Ramos (cell line): ENCODE results near the gene AADAC.
"Not testable (repeated sequence)": the region's sequence is repeated elsewhere in the genome, so short reads cannot be mapped to it uniquely, and the experiment has no call there.

Experiments used
- in situ Hi-C: fragments of 300-500 bp; cut with MboI; formaldehyde crosslinking; loops from one replicate; pipeline ENCODE4 v1.14.3; 2022; ENCODE audit warnings: low sequenced_read_pairs; ENCODE audit not compliant: unreplicated experiment

AADAC gene

DNA sequence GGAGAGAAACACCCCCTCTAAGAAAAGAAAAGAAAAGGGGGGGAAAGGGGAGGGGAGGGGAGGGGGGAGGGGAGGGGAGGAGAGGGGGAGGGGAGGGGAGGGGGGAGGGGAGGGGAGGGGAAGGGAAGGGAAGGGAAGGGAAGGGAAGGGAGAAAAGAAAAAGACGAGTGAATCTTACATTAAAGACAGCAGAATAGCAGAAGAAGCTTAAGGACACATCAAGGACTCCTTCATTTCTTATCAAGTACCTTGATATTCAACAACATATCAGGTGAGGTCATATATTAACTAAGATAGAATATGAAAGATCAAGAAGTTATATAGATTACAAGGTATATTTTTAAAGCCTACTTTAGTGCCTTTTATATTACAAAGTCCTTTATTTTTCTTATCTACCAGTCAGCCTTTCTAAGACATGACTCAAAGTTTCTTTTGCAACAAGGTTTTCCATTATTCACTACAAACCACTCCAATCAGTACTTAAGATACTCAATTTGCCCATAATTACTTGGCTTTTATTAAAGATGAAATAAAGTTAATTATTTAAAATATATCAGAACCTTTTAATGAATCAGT is 17.7 kb upstream of the AADAC start:
- in situ Hi-C loops = no loop called here

DNA sequence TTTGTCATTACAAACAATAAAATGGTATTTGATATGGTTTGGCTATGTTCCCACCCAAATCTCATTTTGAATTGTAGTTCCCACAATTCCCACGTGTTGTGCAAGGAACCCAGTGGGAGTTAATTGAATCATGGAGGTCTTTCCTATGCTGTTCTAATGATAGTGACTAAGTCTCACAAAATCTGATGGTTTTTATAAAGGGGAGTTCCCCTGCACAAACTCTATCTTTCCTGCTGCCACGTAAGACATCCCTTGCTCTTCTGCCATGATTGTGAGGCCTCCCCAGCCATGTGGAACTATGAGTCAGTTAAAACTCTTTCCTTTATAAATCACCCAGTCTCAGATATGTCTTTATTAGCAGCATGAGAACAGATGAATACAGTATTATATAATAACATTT is 15.4 kb upstream of the AADAC start:
- in situ Hi-C loops = no loop called here

DNA sequence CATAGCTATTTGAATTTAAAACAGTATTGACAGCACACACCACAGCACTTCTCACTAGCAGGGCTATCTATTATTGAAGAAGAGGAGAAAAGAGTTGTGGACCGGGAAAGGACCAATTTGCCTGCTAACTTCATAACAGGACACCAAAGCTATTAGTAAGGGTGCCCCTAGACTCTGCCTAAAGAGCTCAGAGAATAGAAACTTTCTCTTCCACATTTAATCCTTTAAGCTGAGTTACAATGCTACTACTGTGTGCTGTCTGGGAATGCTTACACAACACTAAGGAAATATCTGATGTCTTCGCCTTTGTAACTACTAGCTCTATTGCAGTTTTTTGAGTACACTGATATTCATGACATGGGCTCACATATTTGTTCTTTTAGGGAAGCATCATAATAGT is 13.5 kb upstream of the AADAC start:
- in situ Hi-C loops = no loop called here

DNA sequence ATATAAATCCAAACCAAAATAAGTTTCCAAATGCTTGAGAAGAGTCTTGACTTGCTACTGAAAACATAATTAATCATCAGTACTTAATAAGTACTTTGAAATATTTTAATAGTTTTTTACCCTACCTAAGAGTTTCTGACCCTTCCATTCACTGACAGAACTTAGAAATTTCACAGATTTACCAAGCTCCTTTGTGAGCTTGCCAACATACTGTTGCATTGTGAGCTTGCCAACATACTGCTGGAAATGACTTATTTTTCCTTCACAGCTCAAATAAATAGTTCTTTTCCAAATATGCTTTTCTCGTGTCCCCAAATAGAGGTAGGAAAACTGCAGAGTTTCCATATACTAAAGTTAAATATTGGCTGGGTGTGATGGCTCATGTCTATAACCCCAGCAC is 9.6 kb upstream of the AADAC start:
- in situ Hi-C loops = no loop called here

DNA sequence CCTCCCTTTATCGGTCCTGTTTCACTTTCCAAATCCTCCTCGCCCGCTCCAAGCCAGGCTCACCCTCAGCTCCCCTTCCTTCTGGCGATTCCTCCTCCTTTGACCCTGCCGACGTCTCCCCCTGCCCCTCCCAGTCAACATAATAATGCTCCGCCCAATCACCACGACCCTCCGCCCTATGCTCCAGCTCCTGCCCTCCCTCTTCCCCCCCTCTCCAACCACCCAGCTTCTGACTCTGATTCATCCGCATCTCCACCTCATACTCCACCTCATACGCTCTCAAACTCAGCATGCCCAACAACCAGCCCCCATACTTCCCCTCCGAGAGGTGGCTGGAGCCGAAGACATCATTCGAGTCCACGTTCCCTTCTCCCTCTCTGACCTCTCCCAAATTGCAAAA is 7.1 kb upstream of the AADAC start:
- in situ Hi-C loops = no loop called here

DNA sequence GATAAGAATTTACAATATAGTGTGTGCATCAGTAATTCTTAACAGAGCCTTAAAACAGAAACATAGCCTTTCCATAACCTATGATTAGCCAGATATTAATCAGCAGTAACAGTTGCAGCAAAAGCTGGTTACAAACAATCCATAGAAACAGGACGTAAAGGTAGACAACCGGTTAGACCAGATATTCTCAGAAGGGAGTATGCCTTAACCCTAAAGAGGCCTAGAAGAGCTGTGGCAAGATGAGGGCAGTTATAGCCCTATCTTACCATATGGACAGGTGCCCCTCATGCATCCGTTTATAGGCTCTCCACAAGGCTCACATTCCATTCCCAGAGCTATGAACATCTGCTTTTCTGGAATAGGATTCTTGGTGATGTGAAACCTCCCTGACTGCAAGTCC is 5.0 kb upstream of the AADAC start:
- in situ Hi-C loops = not testable (repeated sequence)

DNA sequence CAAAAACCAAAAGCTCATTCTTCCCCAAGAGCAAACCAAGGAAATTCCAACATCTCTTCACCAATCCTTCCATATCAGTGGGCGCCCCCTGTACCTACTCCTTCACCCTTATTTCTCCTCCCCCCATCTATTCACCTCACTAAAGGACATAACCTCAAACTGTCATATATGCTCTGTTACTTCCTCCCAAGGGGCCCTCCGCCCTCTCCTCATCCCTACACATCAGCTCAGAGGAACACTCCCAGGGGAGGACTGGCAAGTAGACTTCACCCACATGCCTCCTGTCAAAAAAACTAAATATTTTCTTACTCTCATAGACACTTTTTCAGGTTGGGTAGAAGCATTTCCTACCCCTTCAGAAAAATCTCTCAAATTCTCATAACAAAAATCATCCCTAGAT is 2.4 kb upstream of the AADAC start:
- in situ Hi-C loops = no loop called here

DNA sequence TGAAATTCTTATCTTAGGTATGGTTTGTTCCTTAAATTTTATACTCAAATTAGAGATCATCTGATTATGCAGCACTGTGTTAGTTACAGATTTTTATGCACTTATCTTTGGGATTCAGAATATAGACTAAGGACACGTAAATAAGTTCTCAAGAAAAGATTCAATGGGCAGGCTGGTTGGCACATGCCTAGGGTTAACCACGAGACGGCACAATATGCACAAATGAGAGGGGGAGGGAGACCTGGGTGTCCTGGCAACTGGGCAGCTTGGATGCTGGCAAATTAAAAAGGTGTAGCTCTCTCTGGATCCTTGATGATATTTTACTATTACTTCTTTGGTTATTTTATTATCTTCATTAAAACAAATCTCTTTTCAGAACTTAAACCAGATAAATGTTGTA is 672 bp downstream of the AADAC start:
- in situ Hi-C loops = no loop called here

DNA sequence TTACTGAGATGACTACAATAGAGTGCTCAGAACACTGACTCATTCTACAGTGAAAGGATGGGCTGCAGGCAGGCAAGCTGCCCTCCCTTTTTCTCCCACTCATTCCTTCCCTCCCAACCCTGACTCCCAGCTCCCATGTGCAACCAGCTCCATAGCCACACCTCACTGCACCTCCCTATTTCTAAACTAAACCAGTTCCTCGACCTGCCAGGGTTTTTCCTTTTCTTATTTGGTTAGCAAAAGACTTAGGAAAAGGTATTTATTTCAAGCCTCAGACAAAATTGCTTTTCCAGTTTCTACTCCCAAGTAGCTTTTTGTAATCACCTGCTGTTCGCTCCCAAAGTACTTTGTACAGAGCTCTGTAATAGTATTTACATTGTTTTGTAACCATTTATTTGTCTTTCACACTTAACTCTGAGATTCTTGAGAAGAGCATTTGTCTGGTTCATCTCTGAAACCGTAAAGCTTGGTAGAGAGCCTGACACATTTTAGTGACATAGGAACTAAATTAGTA is 2.2 kb downstream of the AADAC start:
- in situ Hi-C loops = no loop called here

DNA sequence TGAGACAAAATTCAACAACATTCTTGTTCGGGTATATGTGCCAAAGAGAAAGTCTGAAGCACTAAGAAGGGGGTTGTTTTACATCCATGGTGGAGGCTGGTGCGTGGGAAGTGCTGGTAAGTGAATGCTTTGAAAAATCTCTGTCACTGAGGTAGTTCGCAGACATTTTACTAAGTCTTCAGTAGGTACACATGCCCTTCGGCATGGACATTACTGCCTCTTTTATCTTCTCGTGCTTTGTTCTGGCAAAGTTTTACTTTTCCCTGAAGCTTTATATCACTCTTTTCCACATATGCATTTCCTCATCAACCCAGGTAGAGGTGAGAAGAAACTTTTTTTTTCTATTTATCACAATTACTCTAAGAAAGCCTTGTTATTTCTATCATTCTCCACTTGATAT is 3.6 kb downstream of the AADAC start:
- in situ Hi-C loops = no loop called here

DNA sequence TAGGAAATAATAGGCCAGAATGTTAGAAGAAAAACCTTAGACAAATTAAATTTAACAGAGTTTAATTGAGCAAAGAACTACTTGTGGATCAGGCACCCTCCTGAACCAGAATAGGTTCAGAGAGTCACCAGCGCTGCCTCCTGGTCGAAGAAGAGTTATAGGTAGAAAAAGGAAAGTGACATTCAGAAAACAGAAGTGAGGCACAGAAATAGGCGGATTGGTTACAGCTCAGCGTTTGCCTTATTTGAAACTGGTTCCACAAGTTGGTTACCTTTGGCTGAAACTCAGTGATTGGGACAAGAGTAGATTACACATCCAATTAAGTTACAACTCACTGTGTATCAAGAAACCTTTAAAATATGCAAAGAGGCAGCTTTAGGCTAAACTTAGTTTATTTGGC is 4.4 kb downstream of the AADAC start:
- in situ Hi-C loops = no loop called here

DNA sequence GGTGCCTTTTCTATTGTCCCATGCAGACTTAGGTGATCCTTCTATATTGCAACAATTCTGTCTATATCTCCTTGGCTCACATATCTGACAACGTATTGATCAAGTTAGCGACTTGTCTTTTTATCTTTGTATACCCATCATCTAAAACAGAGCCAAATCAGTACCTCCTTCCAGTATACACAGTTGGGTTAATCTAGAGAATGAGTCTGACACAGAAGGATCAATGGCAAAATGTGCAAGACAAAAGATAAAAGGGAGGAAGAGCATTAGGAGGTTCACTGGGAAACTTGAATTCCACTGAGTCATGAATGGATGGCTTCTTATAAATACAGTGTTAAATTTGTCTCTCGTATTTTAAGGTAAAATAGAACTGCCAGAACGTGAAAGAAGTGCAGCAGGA is 6.0 kb downstream of the AADAC start:
- in situ Hi-C loops = no loop called here

DNA sequence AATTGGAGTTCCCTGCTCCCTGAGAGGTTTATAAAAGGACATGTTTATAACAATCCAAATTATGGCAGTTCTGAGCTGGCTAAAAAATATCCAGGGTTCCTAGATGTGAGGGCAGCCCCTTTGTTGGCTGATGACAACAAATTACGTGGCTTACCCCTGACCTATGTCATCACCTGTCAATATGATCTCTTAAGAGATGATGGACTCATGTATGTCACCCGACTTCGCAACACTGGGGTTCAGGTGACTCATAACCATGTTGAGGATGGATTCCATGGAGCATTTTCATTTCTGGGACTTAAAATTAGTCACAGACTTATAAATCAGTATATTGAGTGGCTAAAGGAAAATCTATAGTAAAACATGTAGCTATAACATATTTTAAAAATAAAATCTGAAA is 13.9 kb downstream of the AADAC start:
- in situ Hi-C loops = loop anchor here (25.0 kb wide), 1 partner anchor 666 kb away; no protein-coding TSS in a partner anchor

DNA sequence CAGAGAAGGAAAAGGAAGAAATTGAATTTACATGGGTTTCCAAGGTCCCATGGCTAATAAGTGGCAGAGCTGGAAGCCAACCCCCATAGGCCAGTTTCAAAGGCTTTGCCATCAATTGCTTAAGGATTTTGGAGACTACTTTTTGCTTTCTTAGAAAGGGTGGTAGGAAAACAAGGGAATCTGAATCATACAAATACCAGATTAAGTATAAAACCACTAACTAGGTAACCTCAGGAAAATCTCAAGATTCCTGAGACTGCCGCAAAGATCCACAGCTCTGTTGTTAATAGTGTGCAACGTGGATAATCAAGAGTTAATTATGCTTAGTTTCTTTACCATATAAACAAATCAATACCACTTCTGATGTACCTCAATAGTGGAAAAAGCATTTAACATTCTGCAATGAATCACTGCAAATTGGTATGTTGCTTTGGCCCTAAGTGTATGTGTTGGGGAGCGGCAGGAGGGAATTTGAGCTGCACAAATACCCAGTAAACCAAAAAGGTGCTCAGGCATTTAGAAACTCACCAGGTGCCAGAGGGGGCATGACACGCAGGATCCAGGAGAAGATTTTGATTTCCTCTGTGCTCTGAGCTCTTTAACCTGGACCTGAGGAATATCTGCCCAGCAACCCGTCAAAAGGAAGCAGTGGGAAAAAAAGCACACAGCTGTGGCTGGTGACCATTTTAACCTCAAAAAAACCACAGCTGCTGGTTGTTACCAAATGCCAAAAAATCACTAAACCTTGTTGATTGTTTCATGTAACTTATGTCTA is 22.0 kb downstream of the AADAC start:
- in situ Hi-C loops = loop anchor here (25.0 kb wide), 1 partner anchor 674 kb away; no protein-coding TSS in a partner anchor

DNA sequence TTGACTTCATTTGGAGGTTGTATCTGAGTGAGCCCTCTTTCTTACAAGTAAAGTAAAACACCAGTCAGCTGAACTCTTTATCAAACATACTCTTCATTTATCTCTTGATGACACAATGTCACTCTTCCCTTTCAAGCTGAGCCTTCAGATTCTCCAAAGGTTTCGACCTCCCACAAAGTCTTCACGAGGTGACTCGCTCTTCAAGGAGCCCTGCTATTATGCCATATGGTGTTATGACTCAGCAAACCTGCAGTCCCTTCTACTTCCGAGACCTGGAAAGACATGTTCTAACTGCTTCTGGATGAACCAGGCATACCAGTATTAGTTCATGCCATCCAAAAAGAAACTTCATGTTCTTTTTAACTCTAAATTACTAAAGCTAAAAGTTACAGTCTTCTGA is 23.1 kb downstream of the AADAC start:
- in situ Hi-C loops = loop anchor here (25.0 kb wide), 1 partner anchor 675 kb away; no protein-coding TSS in a partner anchor

DNA sequence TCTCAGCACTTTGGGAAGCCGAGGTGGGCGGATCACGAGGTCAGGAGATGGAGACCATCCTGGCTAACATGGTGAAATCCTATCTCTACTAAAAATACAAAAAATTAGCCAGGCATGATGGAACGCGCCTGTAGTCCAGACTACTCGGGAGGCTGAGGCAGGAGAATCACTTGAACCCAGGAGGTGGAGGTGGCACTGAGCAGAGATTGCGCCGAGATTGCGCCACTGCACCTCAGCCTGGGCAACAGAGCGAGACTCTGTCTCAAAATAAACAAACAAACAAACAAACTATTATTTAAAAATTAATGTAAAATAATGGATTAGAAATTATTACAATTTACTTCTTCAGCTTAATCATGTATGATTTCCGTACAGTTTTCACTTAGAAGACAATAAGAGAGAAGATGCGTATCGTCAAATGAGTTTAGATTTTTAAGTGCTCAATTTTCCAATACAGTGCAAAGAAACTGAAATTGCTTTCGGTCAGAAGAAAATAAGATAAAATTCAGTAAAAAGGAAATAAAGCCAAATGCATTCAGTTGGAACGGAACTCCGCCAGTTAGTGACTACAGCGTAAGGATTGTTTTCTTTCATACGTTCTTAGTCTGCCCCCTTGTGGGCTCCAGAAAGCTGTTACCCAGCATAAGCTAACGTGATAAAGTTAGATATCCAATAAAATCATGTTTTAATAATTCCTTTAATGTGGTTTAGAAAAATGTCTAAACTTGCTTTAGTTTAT is 24.8 kb downstream of the AADAC start:
- in situ Hi-C loops = loop anchor here (25.0 kb wide), 1 partner anchor 676 kb away; no protein-coding TSS in a partner anchor

DNA sequence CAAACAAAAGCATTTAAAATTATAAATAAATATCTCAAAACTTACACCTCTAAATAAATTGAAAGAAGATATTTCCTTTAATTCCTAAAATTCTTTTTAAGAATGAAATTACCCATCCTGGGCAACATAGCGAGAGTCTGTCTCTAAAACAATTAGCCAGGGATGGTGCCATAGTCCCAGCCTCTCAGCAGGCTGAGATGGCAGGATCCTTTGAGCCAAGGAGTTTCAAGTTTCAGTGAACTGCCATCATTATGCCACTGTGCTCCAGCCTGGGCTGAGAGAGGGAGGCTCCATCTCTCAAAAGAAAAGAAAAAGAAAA is 25.4 kb downstream of the AADAC start:
- in situ Hi-C loops = loop anchor here (25.0 kb wide), 1 partner anchor 677 kb away; no protein-coding TSS in a partner anchor

DNA sequence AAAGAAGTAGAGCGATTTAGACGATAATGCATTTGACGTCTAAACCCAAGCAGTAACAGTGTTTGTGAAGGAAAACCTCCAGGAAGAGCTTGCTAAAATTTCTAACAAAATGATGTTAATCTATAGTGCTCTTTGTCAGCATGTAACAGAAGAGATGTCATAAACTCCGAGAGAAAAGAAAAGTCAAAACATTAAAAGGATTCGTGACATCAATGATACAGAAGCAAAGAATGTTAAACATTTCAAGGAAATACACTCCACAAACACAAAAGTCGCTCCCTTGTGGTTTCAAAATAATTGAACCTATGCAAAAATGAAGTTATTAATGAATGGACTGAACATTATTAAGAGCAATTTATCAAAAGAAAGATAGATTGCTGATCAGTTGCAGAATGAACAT is 27.9 kb downstream of the AADAC start:
- in situ Hi-C loops = loop anchor here (10.0 to 25.0 kb wide), 2 partner anchors 397 to 680 kb away; no protein-coding TSS in a partner anchor

DNA sequence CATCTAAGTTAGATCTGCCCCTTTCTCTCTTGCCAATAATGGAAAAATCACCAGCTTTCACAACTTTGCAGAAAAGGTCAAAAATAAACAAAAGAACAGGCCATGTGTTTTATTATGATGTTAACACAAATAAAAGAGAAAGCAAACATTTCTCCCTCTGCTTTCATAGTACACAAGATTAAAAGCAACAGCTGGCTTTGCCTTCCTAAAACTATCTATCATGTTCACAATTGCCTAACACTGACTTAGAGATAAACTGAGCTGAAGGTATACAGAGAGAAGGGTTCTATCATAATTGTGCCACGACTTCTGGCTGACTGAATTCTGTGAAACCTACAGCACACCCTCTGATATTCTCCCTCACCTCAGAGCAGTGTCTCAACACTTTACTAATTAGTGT is 29.4 kb downstream of the AADAC start:
- in situ Hi-C loops = loop anchor here (10.0 to 25.0 kb wide), 2 partner anchors 398 to 681 kb away; no protein-coding TSS in a partner anchor

DNA sequence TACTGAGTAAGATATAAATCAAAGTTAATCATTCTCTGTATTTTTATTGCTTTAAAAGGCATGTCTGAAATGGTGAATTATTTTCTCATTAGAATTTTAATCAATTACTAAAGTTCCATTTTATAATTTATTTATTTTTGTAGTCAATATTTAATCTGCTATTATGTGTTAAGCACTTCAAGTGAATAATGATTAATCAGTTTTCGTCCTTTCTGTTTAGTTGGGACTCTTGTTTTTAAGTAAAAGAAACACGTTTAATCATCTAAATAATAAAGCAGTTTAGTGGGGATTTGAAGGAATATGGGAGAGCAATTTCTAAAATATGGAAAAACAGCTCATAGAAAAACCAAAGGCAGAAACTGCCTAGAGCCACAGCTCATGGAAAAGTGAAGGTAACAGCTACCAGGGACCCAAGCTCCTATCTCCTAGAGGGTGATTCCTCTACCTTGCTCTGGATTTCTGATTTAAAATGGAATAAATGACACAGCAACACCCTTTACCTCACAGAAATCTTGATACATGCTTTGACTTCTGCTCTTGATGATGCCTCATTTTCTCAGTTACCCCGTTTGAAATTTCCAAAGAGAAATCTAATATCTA is 31.5 kb downstream of the AADAC start:
- in situ Hi-C loops = loop anchor here (10.0 to 25.0 kb wide), 2 partner anchors 401 to 683 kb away; no protein-coding TSS in a partner anchor
